GM19193 (cell line): ENCODE results near the gene IRX2.

Source experiments
- POLR2A ChIP-seq: IDR thresholded peaks from 4 replicates; pipeline ENCODE4 v1.6.1; 2011; ENCODE audit not compliant: insufficient read depth, insufficient read length; ENCODE audit errors: extremely low read depth

IRX2 gene

DNA sequence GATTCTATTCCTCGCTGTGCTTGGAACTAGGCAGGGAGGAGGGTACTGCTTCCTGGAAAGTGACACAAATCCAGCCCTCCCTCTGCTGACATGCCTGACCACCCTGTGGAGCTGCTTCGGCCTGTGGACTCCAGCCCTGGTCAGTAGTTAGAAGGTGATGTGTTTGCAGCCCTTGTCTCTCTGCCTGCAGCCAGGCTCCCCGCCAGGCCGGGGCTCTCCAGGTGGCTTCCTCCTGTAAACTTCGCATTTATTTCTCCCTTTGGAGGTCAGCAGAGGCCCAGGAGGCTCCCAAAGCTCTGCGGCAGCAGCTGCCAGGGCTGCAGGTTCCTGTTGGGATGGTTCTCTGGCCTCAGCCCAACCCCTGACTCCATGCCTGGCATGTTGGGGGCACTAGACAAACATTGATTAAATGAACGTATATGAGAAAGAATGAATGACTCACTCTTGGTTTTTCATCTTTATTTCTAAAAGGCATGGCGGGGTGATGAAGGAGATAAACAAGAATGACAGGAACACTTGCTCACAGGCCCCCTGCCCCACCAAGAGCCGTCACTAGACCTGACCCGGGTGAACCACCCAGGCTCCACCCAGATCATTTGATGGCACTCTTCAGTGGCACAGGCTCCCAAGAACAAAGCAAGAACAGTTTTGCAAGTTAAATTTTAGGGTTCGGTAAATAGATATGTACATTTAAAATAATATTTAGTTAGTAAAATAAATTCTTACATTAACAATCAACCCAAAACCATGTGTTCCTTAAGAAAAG is 8.4 kb upstream of the IRX2 start:
- TF ChIP-seq POLR2A = no peak

DNA sequence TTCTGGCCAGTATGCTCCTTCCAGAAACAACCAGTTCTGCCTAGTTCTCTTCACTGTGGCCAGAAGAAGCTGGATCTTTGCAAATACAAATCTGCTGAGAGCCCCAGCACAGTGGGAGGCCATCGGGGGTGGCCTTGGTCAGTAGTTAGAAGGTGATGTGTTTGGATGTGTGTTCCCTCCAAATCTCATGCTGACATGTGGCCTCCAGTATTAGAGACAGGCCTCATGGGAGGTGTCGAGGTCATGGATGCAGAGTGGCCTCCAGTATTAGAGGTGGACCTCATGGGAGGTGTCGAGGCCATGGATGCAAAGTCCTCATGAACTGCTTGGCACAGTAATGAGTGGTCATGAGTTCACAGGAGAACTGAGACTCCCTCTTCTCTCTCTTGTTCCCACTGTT is 7.6 kb upstream of the IRX2 start:
- TF ChIP-seq POLR2A = no peak

GRCh38 chr5:2758632-2759031 is 7.2 kb upstream of the IRX2 start:
- no peak for TF ChIP-seq POLR2A

GRCh38 chr5:2757563-2758351 is 6.3 kb upstream of the IRX2 start:
- TF ChIP-seq POLR2A = no peak

- TF ChIP-seq POLR2A = no peak
Measured at GRCh38 chr5:2756211-2757152, 5.0 kb upstream of the IRX2 start.

GRCh38 chr5:2755681-2756171 is 4.2 kb upstream of the IRX2 start:
- no peak for TF ChIP-seq POLR2A

- no peak for TF ChIP-seq POLR2A
Measured at GRCh38 chr5:2755076-2755680, 3.7 kb upstream of the IRX2 start.

- no peak for TF ChIP-seq POLR2A
Measured at GRCh38 chr5:2754581-2755075, 3.2 kb upstream of the IRX2 start.

GRCh38 chr5:2753452-2754420 is 2.3 kb upstream of the IRX2 start:
- TF ChIP-seq POLR2A = no peak

- TF ChIP-seq POLR2A = no peak
Measured at GRCh38 chr5:2752821-2753439, 1.5 kb upstream of the IRX2 start.

- TF ChIP-seq POLR2A = no peak
Measured at GRCh38 chr5:2752059-2752820, 763 bp upstream of the IRX2 start.
